Subcutaneous adipose tissue (tissue), 4 donors: Measurements from ENCODE around the gene FADD. TPM values are rescaled to one million over a fixed set of nuclear protein-coding genes. Genes with fewer than 3 reads are reported as not detected.

Experiments
- total RNA-seq, 4 donors: library from RNA; depleted of rRNA; stranded (reverse); fragments of >200 nt; gene quantifications; one replicate each; pipeline ENCODE4 v1.1.0, GENCODE V29; 2016
- TF ChIP-seq, protein P1 (sequence below): fragments of 450-650 bp; IDR thresholded peaks from one replicate; pipeline ENCODE4 v1.5.1; 2016; ENCODE audit warnings: low read depth, mild to moderate bottlenecking, control low read depth, antibody characterized with exemption, moderate library complexity

Gene FADD
- total RNA-seq, 4 donors from 2014 or later: 16.7 to 21.1 (median 20.1) TPM

- TF ChIP-seq, protein P1, sequence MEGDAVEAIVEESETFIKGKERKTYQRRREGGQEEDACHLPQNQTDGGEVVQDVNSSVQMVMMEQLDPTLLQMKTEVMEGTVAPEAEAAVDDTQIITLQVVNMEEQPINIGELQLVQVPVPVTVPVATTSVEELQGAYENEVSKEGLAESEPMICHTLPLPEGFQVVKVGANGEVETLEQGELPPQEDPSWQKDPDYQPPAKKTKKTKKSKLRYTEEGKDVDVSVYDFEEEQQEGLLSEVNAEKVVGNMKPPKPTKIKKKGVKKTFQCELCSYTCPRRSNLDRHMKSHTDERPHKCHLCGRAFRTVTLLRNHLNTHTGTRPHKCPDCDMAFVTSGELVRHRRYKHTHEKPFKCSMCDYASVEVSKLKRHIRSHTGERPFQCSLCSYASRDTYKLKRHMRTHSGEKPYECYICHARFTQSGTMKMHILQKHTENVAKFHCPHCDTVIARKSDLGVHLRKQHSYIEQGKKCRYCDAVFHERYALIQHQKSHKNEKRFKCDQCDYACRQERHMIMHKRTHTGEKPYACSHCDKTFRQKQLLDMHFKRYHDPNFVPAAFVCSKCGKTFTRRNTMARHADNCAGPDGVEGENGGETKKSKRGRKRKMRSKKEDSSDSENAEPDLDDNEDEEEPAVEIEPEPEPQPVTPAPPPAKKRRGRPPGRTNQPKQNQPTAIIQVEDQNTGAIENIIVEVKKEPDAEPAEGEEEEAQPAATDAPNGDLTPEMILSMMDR: no peak
Observed at GRCh38 chr11:70170596-70171210, 32.4 kb upstream of the FADD start.

DNA sequence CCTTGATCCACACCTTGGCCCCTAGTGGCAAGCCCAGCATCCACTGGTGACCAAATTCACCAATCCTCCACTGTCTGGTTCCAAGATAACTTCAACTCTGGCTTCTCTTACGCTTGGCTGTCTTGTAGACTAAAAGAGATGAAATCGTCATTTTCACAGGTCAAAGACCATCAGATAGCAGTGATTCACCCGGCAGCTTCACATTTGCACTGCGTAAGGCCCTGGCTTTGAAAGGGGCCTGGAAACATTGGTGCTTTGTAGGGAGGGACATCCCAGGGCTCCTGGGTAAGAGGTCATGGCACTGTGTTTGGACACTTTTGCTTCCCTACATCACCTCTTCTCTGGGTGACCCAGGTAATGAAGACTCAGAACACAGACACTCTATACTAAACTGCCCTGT is 30.1 kb upstream of the FADD start:
- TF ChIP-seq, protein P1: no peak

DNA sequence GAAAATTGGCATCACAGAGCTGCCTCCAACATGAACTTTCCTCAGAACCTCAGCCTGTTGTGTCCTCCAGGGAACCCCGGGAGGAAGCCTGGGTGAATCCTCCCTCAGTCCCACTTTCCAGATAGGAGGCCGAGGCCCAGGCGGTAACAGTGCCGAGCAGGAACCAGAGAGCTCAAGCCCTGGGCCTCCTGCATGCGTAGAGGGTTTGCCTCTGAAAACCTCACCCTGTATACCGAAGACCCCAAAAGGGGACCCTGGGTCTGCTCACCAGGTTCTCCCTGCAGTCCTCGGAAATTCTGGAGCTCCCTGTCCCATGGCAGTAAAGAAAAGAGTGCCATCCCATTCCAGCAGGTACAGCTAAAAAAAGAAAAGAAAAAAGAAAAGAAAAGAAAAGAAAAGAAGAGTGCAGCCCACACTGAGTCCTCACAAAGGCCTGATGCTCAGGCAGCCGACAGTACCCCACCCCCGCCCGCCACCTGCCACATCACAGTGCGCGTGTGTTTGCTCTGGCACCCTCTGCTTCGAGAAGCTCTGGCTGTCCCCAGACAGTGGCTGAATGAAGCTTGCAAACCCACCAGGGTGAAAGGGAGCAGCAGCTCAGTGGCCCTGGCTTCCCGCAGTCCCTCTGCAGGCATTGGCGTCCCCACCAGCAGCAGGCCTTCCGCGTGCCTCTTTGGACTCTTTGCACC is 28.4 kb upstream of the FADD start:
- TF ChIP-seq, protein P1: no peak

DNA sequence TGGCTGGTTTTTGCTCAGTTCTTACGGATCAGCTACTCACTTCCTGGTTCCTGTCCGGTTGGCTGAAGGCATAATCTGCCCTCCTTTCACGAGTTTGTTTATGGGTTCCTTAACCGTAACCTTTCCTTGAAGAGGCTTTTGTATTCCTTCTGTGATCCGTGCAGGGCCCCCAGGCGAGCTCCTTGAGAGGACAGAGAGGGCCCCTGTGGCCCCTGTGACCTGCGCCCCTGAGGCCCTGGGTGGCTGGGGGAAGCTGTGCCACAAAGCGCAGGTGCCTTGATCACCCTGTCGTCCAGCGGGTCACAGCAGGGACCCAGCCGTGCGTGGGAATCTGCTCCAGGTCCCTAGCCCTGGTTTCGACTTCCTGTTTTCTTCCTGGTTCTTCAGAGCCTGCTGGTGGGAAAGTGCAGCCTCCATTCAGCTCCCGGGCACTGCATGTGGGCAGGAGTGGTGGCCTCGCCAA is 27.8 kb upstream of the FADD start:
- TF ChIP-seq, protein P1: no peak

DNA sequence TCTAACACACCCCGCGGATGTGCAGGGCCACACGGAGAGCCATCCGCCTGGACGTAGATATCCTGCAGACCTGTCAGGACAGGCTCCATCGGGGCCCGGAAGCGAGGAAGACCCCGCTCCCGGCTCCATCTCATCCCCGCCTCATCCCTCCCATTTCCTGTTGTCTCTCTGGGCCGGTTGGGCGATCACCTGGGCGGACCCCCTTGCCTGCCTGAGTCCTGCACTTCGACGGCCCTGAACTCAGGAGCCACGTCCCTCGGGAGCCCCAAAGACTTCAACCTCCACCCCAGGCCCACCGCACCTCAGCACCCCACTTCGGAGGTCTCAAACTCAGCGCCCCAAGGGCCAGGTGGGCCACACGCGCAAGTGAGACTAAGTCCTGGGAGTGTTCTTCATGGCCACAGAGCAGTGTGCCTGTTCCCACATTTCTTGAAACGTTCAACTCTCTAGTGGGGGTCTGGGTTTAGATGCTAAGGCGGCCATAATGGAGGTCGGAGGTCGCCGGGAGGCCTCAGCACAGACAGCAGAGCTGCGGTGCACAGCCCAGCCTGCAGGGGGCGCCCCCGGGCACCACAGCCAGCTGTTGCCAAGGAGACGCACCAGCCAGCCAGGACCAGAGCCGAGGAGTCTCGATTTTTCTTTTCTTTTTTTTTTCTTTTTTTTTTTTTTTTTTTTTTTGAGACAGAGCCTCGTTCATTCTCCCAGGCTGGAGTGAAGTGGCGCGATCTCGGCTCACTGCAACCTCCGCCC is 26.0 kb upstream of the FADD start:
- TF ChIP-seq, protein P1: no peak

GRCh38 chr11:70180906-70181305 is 22.2 kb upstream of the FADD start:
- TF ChIP-seq, protein P1: no peak

GRCh38 chr11:70182266-70182665 is 20.8 kb upstream of the FADD start:
- TF ChIP-seq, protein P1: no peak
